Right cardiac atrium (tissue), 5 donors: ENCODE results near the gene ELSPBP1. TPM values are rescaled to one million over a fixed set of nuclear protein-coding genes. Genes with fewer than 3 reads are reported as not detected.
"Not testable (repeated sequence)": the region's sequence is repeated elsewhere in the genome, so short reads cannot be mapped to it uniquely, and the experiment has no call there.

Experiments used
- ATAC-seq, 2 donors: fragments of 200-7000 bp; cut with Tn5 transposase; one replicate each; pipeline versions ENCODE4 v1.8.0 to v1.9.1; 2020; ENCODE audit warnings: moderate library complexity in 2 of 2, mild to moderate bottlenecking in 1 of 2
- DNase-seq, 3 donors: peaks; one replicate each; pipeline ENCODE4 v3.0.0-alpha.2; 2020
- H3K27ac ChIP-seq: one replicate; pipeline ENCODE4 v1.5.1; 2013; ENCODE audit warnings: mild to moderate bottlenecking, low read length, control low read depth, moderate library complexity
- H3K27me3 ChIP-seq: one replicate; pipeline ENCODE4 v1.6.1; 2013; ENCODE audit not compliant: control insufficient read depth, insufficient read depth
- H3K4me1 ChIP-seq: one replicate; pipeline ENCODE4 v1.6.1; 2013; ENCODE audit warnings: low read length; ENCODE audit not compliant: control insufficient read depth, insufficient read depth
- H3K4me3 ChIP-seq: one replicate; pipeline ENCODE4 v1.5.1; 2013; ENCODE audit warnings: low read length, control low read depth
- H3K9me3 ChIP-seq: one replicate; pipeline ENCODE4 v1.6.1; 2013; ENCODE audit warnings: low read length; ENCODE audit not compliant: control insufficient read depth
- WGBS: extraction: QIAGEN DNeasy Blood & Tissue Kit; methylation state at CpG from one replicate; pipeline ENCODE4 v1.1.7; 2013; 5-methylcytosine and 5-hydroxymethylcytosine counted together
- intact Hi-C, 4 donors: fragments of 100-400 bp; cut with DNase I; formaldehyde crosslinking; loops; one replicate each; pipeline versions ENCODE4 v1.11.0 to v1.14.0; 2022 to 2023
- long read RNA-seq, 4 donors: library from polyadenylated mRNA; unstranded; transcript quantifications; one replicate each; pipeline ENCODE4 v2.0.0, GENCODE V29; 2020 to 2021
- polyA plus RNA-seq: library from polyadenylated mRNA; stranded (reverse); fragments of 200-250 nt; gene quantifications from one replicate; pipeline ENCODE4 v1.2.3, GENCODE V29; 2013
- total RNA-seq, 4 donors: library from RNA; stranded (reverse); fragmentation: NEBNext Ultra II Directional; extraction: Animal tissue kit (Norgen Biotek cat#: 25700); gene quantifications; one replicate each; pipeline ENCODE4 v1.2.1, GENCODE V29; 2021
- donor health status: healthy with polysubstance abuse.
- donor health status: DM: no; HTN: yes; CAD: no.
- donor health status: DM: no; HTN: no; CAD: no.
- donor health status: DM: no; HTN: yes; CAD: no; lungs with severe emphysema.
- donor health status: DM: yes; HTN: yes; CAD: no.

Gene ELSPBP1
- not detected for total RNA-seq
- not detected for polyA plus RNA-seq
- long read RNA-seq, donor 1 = 0 reads
- long read RNA-seq, donor 2 = 0 reads
- long read RNA-seq, donor 3 = 0 reads
- long read RNA-seq, donor 4 = 0 reads

DNA sequence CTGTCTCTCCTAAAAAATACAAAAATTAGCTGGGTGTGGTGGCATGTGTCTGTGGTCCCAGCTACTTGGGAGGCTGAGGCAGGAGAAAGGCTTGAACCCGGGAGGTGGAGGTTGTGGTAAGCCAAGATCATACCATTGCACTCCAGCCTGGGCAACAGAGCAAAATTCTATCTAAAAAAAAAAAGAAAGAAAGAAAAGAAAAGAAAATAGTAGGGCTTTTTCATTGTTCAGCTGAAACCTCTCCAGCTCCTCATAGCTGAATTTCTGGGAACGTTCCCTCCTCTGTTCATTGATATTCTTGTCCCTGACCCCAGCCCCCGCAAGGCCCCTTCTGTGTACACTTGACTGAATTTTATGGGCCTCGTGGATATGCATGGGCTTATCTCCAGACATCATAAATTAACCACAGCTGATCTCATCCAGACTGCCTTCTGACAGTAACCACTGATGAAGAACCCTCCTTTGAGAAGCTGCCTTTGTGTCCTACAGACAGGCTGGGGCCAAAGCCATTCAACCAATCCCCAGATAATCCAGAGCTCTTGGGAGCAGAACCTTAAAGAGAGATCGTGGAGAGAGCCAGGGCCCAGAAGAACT, at the start of gene ELSPBP1:
Gene ELSPBP1 (plus strand): TSS at position 424 of the 594 bp plus-strand sequence. CDS start 14,036 bp downstream, outside the sequence.
- no peak for DNase-seq
- WGBS = 52% methylated on average over 5 of the region's 5 CpGs
- intact Hi-C loops = no loop called here

DNA sequence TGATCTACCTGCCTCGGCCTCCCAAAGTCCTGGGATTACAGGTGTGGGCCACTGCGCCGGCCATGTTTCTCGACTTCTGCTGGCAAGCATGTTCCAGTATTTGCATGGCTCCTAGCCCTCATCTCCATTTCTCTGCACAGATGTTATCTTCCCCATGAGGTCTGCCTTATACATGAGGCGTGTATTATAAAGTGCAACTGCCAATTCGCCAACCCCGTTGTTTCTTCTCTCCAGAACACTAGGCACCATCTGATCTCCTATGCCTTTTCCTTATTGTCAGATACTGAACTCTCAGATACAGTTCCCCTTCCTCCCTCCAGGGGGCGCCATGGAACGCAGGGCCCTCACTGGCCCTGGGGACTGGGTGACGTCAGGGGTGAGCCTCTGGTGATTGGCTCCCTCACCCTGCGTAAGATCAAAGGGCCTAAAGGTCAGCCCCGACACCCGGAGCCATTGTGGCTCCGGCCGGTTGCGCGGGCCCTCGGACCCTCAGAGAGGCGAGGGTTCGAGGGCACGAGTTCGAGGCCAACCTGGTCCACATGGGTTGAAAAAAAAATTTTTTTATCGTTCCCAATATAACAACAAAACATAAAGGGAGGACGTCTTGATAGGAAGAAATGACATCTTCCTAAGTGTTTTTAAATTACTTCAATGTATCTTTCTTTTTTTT, 44.4 kb upstream of the ELSPBP1 start:
- peak in 2 of 3 donors; percentile 39 to 40 for DNase-seq

More for the DNA sequence above, at the start of gene ELSPBP1:
- Histone ChIP-seq H3K27me3 (no peaks in the 10 kb centered on the region), H3K27ac (no peak within 1 kb of the TSS), H3K9me3 (no peaks in the 10 kb centered on the region), H3K4me3 (no peak within 1 kb of the TSS), H3K4me1 (no peaks in the 10 kb centered on the region)
- no peak for ATAC-seq

DNA sequence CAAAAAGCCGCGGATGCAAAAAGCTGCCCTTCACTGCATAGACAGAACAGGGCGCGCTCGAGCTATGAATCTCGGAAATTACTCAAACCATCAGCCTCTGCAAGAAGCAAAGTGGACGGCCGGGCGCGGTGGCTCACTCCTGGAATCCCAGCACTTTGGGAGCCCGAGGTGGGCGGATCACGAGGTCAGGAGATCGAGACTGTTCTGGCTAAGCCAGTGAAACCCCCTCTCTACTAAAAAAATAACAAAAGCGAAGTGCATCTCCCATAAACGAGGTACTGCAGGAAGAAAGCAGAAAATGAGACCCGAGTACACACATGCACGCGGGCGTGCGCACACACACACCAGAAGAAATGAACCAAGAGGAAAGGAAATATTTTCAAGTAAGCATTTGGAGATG, 42.3 kb upstream of the ELSPBP1 start:
- H3K27ac ChIP-seq, H3K27me3 ChIP-seq, intact Hi-C loops, ATAC-seq, H3K4me3 ChIP-seq, H3K9me3 ChIP-seq, DNase-seq, H3K4me1 ChIP-seq: not testable (repeated sequence)
- WGBS = no CpG with 5 or more reads among the region's 21 CpGs

More for the DNA sequence above, 44.4 kb upstream of the ELSPBP1 start:
- H3K27me3 ChIP-seq, H3K4me1 ChIP-seq, ATAC-seq, H3K9me3 ChIP-seq, H3K27ac ChIP-seq, H3K4me3 ChIP-seq, intact Hi-C loops: not testable (repeated sequence)
- 88% methylated on average over 19 of the region's 24 CpGs for WGBS

DNA sequence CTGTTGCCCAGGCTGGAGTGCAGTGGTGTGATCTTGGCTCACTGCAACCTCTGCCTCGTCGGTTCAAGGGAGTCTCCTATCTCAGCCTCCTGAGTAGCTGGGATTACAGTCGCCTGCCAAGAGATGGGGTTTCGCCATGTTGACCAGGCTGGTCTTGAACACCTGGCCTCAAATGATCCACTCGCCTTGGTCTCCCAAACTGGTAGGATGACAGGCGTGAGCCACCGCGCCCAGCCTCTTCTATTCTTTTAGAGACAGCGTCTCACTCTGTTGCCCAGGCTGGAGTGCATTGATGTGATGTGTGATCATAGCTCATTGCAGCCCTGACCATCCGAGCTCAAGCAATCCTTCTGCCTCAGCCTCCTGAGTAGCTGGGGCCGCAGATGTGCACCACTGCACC, 38.5 kb upstream of the ELSPBP1 start:
- intact Hi-C loops = not testable (repeated sequence)
- WGBS = 89% methylated on average over 7 of the region's 11 CpGs

DNA sequence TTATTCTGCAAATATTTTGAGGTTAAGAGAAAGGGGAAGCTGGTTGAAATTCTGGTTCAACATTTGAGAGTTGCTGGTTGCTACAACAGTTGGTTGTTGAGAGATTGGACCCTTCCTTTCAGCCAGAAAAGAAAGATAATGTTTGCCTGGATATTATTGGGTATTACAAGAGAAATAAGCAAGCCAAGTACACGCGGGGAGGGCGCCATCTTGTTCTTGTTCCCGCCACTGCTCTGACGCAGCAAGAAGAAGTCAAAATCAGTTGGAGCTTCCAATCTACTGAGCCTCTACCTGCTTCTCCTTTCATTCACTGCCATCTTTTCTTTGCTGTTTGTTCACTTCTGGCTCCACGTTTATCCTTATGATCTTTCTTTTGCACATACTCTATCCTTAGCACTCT, 20.9 kb upstream of the ELSPBP1 start:
- H3K9me3 ChIP-seq = no peaks in the 10 kb centered on the region
- intact Hi-C loops = no loop called here
- no peaks in the 10 kb centered on the region for H3K27me3 ChIP-seq
- WGBS = 88% methylated on average over 6 of the region's 6 CpGs
- no peak overlapping the region for H3K27ac ChIP-seq
- no peak for ATAC-seq
- no peak for DNase-seq
- no peaks in the 10 kb centered on the region for H3K4me1 ChIP-seq
- no peak overlapping the region for H3K4me3 ChIP-seq

More for the DNA sequence above, 38.5 kb upstream of the ELSPBP1 start:
- H3K4me1 ChIP-seq, H3K27me3 ChIP-seq, H3K27ac ChIP-seq, ATAC-seq, H3K4me3 ChIP-seq, H3K9me3 ChIP-seq: not testable (repeated sequence)
- DNase-seq = peak in 1 of 3 donors; percentile 41

DNA sequence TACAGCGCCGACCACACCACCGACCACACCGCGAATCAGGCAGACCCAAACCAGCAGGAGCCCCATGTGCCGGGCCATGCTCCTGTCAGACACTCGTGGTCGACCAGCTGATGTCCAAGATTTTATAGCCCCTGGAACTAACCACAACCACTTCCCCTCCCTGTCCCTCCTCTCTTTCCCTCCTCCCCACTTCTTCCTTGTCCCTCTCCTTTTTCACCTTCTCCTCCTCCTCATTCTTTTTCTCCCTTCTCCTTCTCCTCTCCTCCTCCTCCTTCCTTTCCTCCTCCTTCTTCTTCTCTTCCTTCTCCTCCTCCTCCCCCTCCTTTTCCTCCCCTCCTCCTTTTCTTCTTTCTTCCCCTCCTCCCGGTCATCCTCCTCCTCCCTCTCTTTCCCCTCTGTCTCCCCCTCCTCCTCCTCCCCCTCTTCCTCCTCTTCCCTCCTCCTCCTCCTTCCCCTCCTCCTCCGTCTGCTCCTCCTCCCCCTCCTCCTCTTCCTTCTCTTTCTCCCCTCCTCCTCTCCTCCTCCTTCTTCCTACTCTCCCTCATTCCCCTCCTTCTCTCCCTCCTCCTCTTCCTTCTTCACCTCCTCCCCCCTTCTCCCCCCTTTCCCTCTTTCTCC, 3.1 kb upstream of the ELSPBP1 start:
- no peak overlapping the region for H3K4me3 ChIP-seq
- no peaks in the 10 kb centered on the region for H3K27me3 ChIP-seq
- no peaks in the 10 kb centered on the region for H3K9me3 ChIP-seq
- H3K4me1 ChIP-seq = no peaks in the 10 kb centered on the region
- WGBS = 57% methylated on average over 10 of the region's 10 CpGs
- no peak for DNase-seq
- intact Hi-C loops = no loop called here
- H3K27ac ChIP-seq = no peak overlapping the region
- no peak for ATAC-seq

DNA sequence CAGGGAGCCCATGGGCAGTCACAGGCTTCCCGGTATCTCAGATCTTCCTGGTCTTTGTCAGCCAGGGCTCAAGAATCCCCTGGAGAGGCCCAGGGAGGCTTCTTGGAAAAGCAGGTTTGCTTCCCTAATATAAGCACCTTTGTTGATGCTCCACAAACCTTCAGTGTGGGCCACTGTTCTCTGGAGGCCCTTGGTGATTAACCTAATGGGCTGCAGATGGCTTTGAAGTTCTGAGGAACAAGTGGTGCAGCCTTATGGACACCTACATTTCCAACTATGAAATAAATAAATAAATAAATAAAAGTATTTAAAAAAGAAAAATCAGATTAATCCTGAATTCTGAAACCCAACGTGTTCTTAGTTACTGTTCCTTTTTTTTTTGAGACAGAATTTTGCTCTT, 2.4 kb upstream of the ELSPBP1 start, which contains the start of gene BSPH1:
Gene BSPH1 (minus strand): TSS at position 101 of the 400 bp plus-strand sequence. CDS start 89 bp downstream, at position 12.
- DNase-seq (no peak), ATAC-seq (no peak)
- no peaks in the 10 kb centered on the region for H3K4me1 ChIP-seq
- no peak within 1 kb of the TSS for H3K27ac ChIP-seq
- no peak within 1 kb of the TSS for H3K4me3 ChIP-seq
- no peaks in the 10 kb centered on the region for H3K9me3 ChIP-seq
- no peaks in the 10 kb centered on the region for H3K27me3 ChIP-seq
- WGBS = 50% methylated on average over 2 of the region's 2 CpGs
- intact Hi-C loops = no loop called here

DNA sequence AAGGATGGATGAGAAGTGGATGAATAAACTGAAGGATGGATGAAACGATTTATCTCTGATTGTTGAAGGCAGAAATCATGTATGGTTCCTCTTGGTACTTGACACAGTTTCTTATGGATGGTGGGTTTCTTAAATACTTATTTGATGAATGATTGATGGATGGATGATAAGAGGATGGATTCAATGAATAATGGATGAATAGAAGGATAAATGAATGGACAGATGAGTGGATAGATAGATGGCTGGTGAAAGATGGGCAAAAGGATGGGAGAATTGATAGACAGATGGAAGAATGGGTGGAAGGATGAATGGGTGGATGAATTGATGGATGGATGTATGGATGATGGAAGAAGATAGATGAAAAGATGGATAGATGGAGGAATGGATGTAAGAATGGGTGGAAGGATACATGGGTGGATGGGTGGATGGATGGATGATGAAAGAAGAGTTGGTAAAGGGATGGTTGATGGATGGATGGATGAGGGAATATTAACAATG, 1.8 kb downstream of the ELSPBP1 start:
- intact Hi-C loops = no loop called here
- Histone ChIP-seq H3K4me1 (no peaks in the 10 kb centered on the region), H3K27me3 (no peaks in the 10 kb centered on the region), H3K9me3 (no peaks in the 10 kb centered on the region), H3K27ac (no peak overlapping the region), H3K4me3 (no peak overlapping the region)
- 55% methylated on average over 1 of the region's 1 CpG for WGBS
- DNase-seq (no peak), ATAC-seq (no peak)

DNA sequence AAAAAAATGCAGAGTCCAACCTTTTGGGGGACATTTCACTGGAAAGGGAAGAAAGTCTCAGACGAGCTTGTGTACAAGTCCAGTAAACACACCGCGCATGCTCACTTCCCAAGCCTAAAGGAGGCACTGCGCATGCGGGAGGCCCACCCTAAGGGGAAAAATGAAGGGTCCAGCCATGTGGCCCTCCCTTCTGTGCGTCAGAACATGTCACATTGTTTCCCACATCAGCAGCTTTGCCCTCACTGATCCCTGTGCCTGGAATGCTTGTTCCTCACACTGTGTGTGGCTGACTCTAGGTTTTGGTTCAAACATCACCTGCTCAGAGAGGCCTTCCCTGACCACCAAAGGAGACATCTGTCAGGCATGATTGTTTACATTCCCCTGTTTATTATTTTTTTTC, 4.4 kb downstream of the ELSPBP1 start:
- no peak overlapping the region for H3K27ac ChIP-seq
- 83% methylated on average over 6 of the region's 6 CpGs for WGBS
- intact Hi-C loops = no loop called here

DNA sequence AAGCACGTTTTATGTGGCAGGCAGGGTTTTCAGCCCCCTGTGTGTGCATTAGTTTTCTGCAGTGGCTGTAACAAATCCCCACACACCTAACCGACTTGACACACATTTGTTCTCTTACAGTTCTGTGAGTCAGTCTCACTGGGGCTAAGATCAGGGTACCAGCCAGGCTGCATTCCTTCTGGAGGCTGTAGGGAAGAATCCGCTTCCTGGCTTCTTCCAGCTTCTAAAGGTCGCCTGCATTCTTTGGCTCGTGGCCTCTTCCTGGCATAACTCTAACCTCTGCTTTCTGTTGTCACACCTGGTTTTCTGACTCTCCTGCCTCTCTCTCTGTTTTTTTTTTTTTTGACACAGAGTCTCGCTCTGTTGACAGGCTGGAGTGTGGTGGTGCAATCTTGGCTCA, 6.4 kb downstream of the ELSPBP1 start:
- intact Hi-C loops = no loop called here
- no peaks in the 10 kb centered on the region for H3K4me1 ChIP-seq
- H3K4me3 ChIP-seq = no peak overlapping the region
- no peaks in the 10 kb centered on the region for H3K9me3 ChIP-seq
- ATAC-seq (no peak), DNase-seq (no peak)
- H3K27ac ChIP-seq = no peak overlapping the region
- WGBS = 81% methylated on average over 6 of the region's 6 CpGs
- H3K27me3 ChIP-seq = no peaks in the 10 kb centered on the region

More for the DNA sequence above, 4.4 kb downstream of the ELSPBP1 start:
- Histone ChIP-seq H3K9me3 (no peaks in the 10 kb centered on the region), H3K27me3 (no peaks in the 10 kb centered on the region), H3K4me3 (no peak overlapping the region), H3K4me1 (no peaks in the 10 kb centered on the region)
- no peak for DNase-seq
- no peak for ATAC-seq

DNA sequence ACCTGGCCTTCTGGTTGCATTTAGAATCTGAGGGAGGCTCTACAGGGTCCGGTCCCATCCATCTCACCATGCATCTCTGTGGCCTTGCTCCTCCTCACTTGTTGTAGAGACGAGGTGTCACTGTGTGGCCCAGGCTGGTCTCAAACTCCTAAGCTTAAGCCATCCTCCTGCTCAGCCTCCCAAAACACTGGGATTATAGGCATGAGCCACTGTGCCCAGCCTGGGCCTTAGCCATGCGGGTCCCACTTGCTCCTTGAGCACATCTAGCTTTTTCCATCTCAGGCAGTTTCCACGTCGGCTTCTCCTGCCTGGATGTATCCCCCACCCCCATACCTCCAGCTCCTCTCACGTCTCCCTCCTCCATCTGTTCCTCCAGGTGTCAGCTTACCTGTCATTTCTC, 9.8 kb downstream of the ELSPBP1 start:
- no peak for ATAC-seq
- WGBS = 69% methylated on average over 6 of the region's 6 CpGs

More for the DNA sequence above, 9.8 kb downstream of the ELSPBP1 start:
- H3K4me3 ChIP-seq = no peak overlapping the region
- H3K27ac ChIP-seq = no peak overlapping the region
- H3K9me3 ChIP-seq = no peaks in the 10 kb centered on the region
- no peaks in the 10 kb centered on the region for H3K27me3 ChIP-seq
- intact Hi-C loops = no loop called here
- no peaks in the 10 kb centered on the region for H3K4me1 ChIP-seq
- no peak for DNase-seq
